Testis (tissue), 3 donors: ENCODE results near the gene LDHAL6B. TPM values are rescaled to one million over a fixed set of nuclear protein-coding genes. Genes with fewer than 3 reads are reported as not detected.

ENCODE experiments used
- DNase-seq: peaks from one replicate; pipeline ENCODE4 v3.0.0-alpha.2; 2019
- H3K27ac ChIP-seq, 2 donors: fragments of 200-600 bp; sonication (generic); one replicate each; pipeline ENCODE4 v1.5.1; 2019
- H3K27me3 ChIP-seq: fragments of 200-600 bp; sonication (generic); one replicate; pipeline ENCODE4 v1.5.1; 2019
- H3K36me3 ChIP-seq: fragments of 200-600 bp; sonication (generic); one replicate; pipeline ENCODE4 v1.5.1; 2017; ENCODE audit warnings: low read depth; ENCODE audit errors: missing control alignments
- H3K4me1 ChIP-seq: fragments of 200-600 bp; sonication (generic); one replicate; pipeline ENCODE4 v1.5.1; 2019
- H3K4me3 ChIP-seq, 2 donors: fragments of 200-600 bp; sonication (generic); one replicate each; pipeline ENCODE4 v1.5.1; 2017 to 2019
- H3K9me3 ChIP-seq: fragments of 200-600 bp; sonication (generic); one replicate; pipeline ENCODE4 v1.5.1; 2017
- CTCF ChIP-seq, 3 experiments: fragments of 450-650 bp in 2 of 3; fragments of 200-600 bp in 1 of 3; sonication (generic) in 1 of 3; IDR thresholded peaks; one replicate each; pipeline ENCODE4 v1.5.1; 2016 to 2019; ENCODE audit warnings: antibody characterized with exemption in 3 of 3, mild to moderate bottlenecking in 2 of 3, moderate library complexity in 1 of 3
- POLR2A ChIP-seq: fragments of 450-650 bp; IDR thresholded peaks from one replicate; pipeline ENCODE4 v1.6.1; 2017; ENCODE audit warnings: antibody characterized with exemption, mild to moderate bottlenecking, moderate library complexity
- WGBS, 2 donors: methylation state at CpG; one replicate each; pipeline ENCODE4 v1.1.5; 2018; 5-methylcytosine and 5-hydroxymethylcytosine counted together
- intact Hi-C: fragments of 100-400 bp; cut with DNase I; formaldehyde crosslinking; loops from one replicate; pipeline ENCODE4 v1.15.1; 2023; ENCODE audit warnings: low total_unique reads
- polyA plus RNA-seq: library from polyadenylated mRNA; stranded (reverse); fragments of 350-450 nt; fragmentation: Illumina TruSeq; extraction: RNeasy Lipid Tissue Mini Kit (QIAGEN cat#74804); gene quantifications from one replicate; pipeline ENCODE4 v1.2.3, GENCODE V29; 2014; ENCODE audit warnings: low read depth, low replicate concordance; ENCODE audit not compliant: insufficient read depth
- total RNA-seq, 2 donors: library from RNA; depleted of rRNA; stranded (reverse); fragments of >200 nt; gene quantifications; one replicate each; pipeline ENCODE4 v1.2.3, GENCODE V29; 2016

The LDHAL6B gene
- total and polyA plus RNA-seq, 3 donors from 2014 or later = 18.6 to 119 (median 22.6) TPM

GRCh38 chr15:59247364-59247763 lies 40.7 kb downstream of the LDHAL6B start:
- no peaks in the 10 kb centered on the region for H3K4me1 ChIP-seq
- intact Hi-C loops = no loop called here
- peak; percentile 66 for DNase-seq
- no peaks in the 10 kb centered on the region for H3K36me3 ChIP-seq
- TF ChIP-seq POLR2A (no peak), CTCF (IDR thresholded peaks at IDR 0.05) (peak in 2 of 3 experiments; percentile 32 to 43)
- H3K27ac ChIP-seq = no peak overlapping the region
- H3K9me3 ChIP-seq = no peaks in the 10 kb centered on the region
- no peaks in the 10 kb centered on the region for H3K27me3 ChIP-seq
- H3K4me3 ChIP-seq = no peak overlapping the region
- 21 to 36% methylated on average over 2 of the region's 2 CpGs for WGBS, 2 donors

GRCh38 chr15:59249816-59250215 lies 43.2 kb downstream of the LDHAL6B start:
- intact Hi-C loops = no loop called here
- no peak for TF ChIP-seq CTCF (IDR thresholded peaks at IDR 0.05)
- no peak for TF ChIP-seq POLR2A
- 87 to 90% methylated on average over 5 of the region's 5 CpGs for WGBS, 2 donors
- no peak for DNase-seq
- Histone ChIP-seq H3K36me3 (no peaks in the 10 kb centered on the region), H3K9me3 (no peaks in the 10 kb centered on the region), H3K4me1 (no peaks in the 10 kb centered on the region), H3K4me3 (no peak overlapping the region), H3K27me3 (no peaks in the 10 kb centered on the region), H3K27ac (no peak overlapping the region)

GRCh38 chr15:59250249-59250648 lies 43.6 kb downstream of the LDHAL6B start:
- Histone ChIP-seq H3K9me3 (no peaks in the 10 kb centered on the region), H3K36me3 (no peaks in the 10 kb centered on the region), H3K27ac (no peak overlapping the region), H3K4me3 (no peak overlapping the region), H3K4me1 (no peaks in the 10 kb centered on the region), H3K27me3 (no peaks in the 10 kb centered on the region)
- no peak for TF ChIP-seq CTCF (IDR thresholded peaks at IDR 0.05)
- no peak for TF ChIP-seq POLR2A
- intact Hi-C loops = no loop called here
- 94 to 97% methylated on average over 13 of the region's 13 CpGs for WGBS, 2 donors
- DNase-seq = no peak

- DNase-seq = no peak
- Histone ChIP-seq H3K9me3 (no peaks in the 10 kb centered on the region), H3K4me3 (no peak overlapping the region), H3K27ac (no peak overlapping the region), H3K4me1 (no peaks in the 10 kb centered on the region), H3K36me3 (no peaks in the 10 kb centered on the region), H3K27me3 (no peaks in the 10 kb centered on the region)
- 79 to 82% methylated on average over 7 of the region's 7 CpGs for WGBS, 2 donors
- no peak for TF ChIP-seq CTCF (IDR thresholded peaks at IDR 0.05)
- TF ChIP-seq POLR2A = no peak
- intact Hi-C loops = no loop called here
These were observed 44.6 kb downstream of the LDHAL6B start for GRCh38 chr15:59251001-59251845.

- TF ChIP-seq POLR2A = no peak
- TF ChIP-seq CTCF (IDR thresholded peaks at IDR 0.05) = no peak
- DNase-seq = no peak
- 92 to 95% methylated on average over 5 of the region's 5 CpGs for WGBS, 2 donors
- no peaks in the 10 kb centered on the region for H3K9me3 ChIP-seq
- no peaks in the 10 kb centered on the region for H3K36me3 ChIP-seq
- H3K4me1 ChIP-seq = no peaks in the 10 kb centered on the region
- H3K4me3 ChIP-seq = no peak overlapping the region
- intact Hi-C loops = no loop called here
- no peaks in the 10 kb centered on the region for H3K27me3 ChIP-seq
- no peak overlapping the region for H3K27ac ChIP-seq
These were observed 45.5 kb downstream of the LDHAL6B start for GRCh38 chr15:59252137-59252536.
